DOHH2 (cell line): ENCODE results near the gene SIRT6.
"Not testable (repeated sequence)": the region's sequence is repeated elsewhere in the genome, so short reads cannot be mapped to it uniquely, and the experiment has no call there.

Experiments used
- H3F3A ChIP-seq: fragments of 200-600 bp; sonication (generic), shearing (Covaris generic); 2 replicates; pipeline ENCODE4 v1.6.0; 2016; ENCODE audit warnings: antibody characterized with exemption, mild to moderate bottlenecking; ENCODE audit not compliant: control insufficient read depth, insufficient read depth
- H3K27ac ChIP-seq: fragments of 200-600 bp; sonication (generic); 2 replicates; pipeline ENCODE4 v1.5.1; 2014; ENCODE audit warnings: low read depth, mild to moderate bottlenecking, low read length, moderate library complexity
- H3K27me3 ChIP-seq: fragments of 200-600 bp; sonication (generic); 2 replicates; pipeline ENCODE4 v1.6.1; 2014; ENCODE audit warnings: mild to moderate bottlenecking, low read length, mixed read lengths; ENCODE audit not compliant: control insufficient read depth
- H3K36me3 ChIP-seq: fragments of 200-600 bp; sonication (generic); 2 replicates; pipeline ENCODE4 v1.6.1; 2014; ENCODE audit warnings: mild to moderate bottlenecking, low read length, moderate library complexity, mixed read lengths; ENCODE audit not compliant: control insufficient read depth
- H3K4me1 ChIP-seq: fragments of 200-600 bp; sonication (generic); 2 replicates; pipeline ENCODE4 v1.6.1; 2014; ENCODE audit warnings: mild to moderate bottlenecking, low read length, mixed read lengths; ENCODE audit not compliant: control insufficient read depth
- H3K4me2 ChIP-seq: fragments of 200-600 bp; sonication (generic); 2 replicates; pipeline ENCODE4 v1.6.0; 2014; ENCODE audit warnings: mild to moderate bottlenecking, low read length, moderate library complexity
- H3K4me3 ChIP-seq: fragments of 200-600 bp; sonication (generic); 2 replicates; pipeline ENCODE4 v1.5.1; 2014; ENCODE audit warnings: mild to moderate bottlenecking, low read length, mixed read lengths
- H3K79me2 ChIP-seq: fragments of 200-600 bp; sonication (generic); 2 replicates; pipeline ENCODE4 v1.6.1; 2014; ENCODE audit warnings: mild to moderate bottlenecking, low read length, mixed read lengths; ENCODE audit not compliant: control insufficient read depth
- H3K9me2 ChIP-seq: fragments of 200-600 bp; sonication (generic); replicated peaks from 2 replicates; pipeline ENCODE4 v1.6.1; 2014; ENCODE audit warnings: mild to moderate bottlenecking, low read length, mixed read lengths; ENCODE audit not compliant: control insufficient read depth
- H3K9me3 ChIP-seq: fragments of 200-600 bp; sonication (generic); 2 replicates; pipeline ENCODE4 v1.6.1; 2014; ENCODE audit warnings: antibody characterized with exemption, low read length, mixed read lengths; ENCODE audit not compliant: control insufficient read depth, insufficient read depth
- H4K20me1 ChIP-seq: fragments of 200-600 bp; sonication (generic); 2 replicates; pipeline ENCODE4 v1.6.0; 2014; ENCODE audit warnings: low read depth, mild to moderate bottlenecking, antibody characterized with exemption, low read length, moderate library complexity; ENCODE audit not compliant: control insufficient read depth, insufficient read depth
- EZH2phosphoT487 ChIP-seq: fragments of 200-600 bp; sonication (generic); IDR thresholded peaks from 2 replicates; pipeline ENCODE4 v1.6.1; 2017; ENCODE audit warnings: borderline replicate concordance, mild to moderate bottlenecking, antibody characterized with exemption, low read length, moderate library complexity, mixed read lengths
- TF ChIP-seq, protein P1 (sequence below): fragments of 200-600 bp; sonication (generic); IDR thresholded peaks from one replicate; pipeline ENCODE4 v1.5.1; 2014; ENCODE audit warnings: antibody characterized with exemption, mild to moderate bottlenecking, low read depth, low read length; ENCODE audit not compliant: poor library complexity, severe bottlenecking

SIRT6 gene

DNA sequence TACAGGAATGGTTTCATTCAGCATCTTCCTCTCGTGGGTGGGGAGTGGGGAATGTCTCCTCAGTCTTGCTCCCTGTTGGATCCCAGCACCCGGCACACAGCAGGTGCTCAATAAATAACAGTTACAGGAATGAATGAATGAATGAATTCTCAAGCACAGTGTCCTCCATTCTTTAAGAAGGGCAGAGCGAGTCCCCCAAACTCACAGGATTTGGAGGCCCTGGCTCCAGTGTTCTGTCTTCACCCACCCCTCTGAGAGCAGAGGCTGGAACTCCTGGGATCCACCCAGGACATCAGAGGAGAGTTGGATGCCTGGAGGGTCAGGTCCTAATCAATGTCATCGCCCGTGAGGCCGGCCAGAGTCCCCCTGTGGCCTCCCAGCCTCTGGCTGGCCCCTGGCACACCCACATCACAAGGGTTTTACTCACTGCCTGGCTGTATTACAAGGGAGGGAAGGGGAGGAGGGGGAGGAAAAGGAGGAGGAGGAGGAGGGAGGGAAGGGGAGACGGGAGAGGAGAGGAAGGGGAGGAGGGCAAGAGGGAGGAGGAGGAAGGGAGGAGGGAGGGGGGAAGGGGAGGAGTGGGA is 37.6 kb downstream of the SIRT6 start:
- Histone ChIP-seq H4K20me1 (no peaks in the 10 kb centered on the region), H3K79me2 (no peaks in the 10 kb centered on the region), H3K27ac (no peak overlapping the region), H3K36me3 (no peaks in the 10 kb centered on the region), H3K9me3 (no peaks in the 10 kb centered on the region), H3F3A (no peaks in the 10 kb centered on the region), H3K27me3 (peaks cover 11% of the 10 kb centered on the region), H3K4me1 (peaks cover 13% of the 10 kb centered on the region), H3K9me2 (no peaks in the 10 kb centered on the region), H3K4me2 (no peak overlapping the region), H3K4me3 (no peak overlapping the region)
- TF ChIP-seq, protein P1, sequence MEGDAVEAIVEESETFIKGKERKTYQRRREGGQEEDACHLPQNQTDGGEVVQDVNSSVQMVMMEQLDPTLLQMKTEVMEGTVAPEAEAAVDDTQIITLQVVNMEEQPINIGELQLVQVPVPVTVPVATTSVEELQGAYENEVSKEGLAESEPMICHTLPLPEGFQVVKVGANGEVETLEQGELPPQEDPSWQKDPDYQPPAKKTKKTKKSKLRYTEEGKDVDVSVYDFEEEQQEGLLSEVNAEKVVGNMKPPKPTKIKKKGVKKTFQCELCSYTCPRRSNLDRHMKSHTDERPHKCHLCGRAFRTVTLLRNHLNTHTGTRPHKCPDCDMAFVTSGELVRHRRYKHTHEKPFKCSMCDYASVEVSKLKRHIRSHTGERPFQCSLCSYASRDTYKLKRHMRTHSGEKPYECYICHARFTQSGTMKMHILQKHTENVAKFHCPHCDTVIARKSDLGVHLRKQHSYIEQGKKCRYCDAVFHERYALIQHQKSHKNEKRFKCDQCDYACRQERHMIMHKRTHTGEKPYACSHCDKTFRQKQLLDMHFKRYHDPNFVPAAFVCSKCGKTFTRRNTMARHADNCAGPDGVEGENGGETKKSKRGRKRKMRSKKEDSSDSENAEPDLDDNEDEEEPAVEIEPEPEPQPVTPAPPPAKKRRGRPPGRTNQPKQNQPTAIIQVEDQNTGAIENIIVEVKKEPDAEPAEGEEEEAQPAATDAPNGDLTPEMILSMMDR = no peak
- TF ChIP-seq EZH2phosphoT487 = no peak

DNA sequence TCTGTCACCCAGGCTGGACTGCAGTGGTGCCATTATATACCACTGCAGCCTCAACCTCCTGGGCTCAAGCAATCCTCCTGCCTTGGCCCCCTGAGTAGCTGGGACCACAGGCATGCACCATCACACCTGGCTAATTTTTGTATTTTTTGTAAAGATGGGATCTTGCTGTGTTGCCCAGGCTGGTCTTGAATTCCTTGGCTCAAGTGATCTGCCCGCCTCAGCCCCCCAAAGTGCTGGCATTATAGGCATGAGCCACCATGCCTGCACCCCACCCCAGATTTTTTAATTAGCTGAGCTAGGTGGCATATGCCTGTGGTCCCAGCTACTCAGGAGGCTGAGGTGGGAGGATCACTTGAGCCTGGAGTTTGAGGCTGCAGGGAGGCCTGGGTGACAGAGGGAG is 39.4 kb downstream of the SIRT6 start:
- not testable (repeated sequence) for H3K9me2 ChIP-seq, H3F3A ChIP-seq, H3K36me3 ChIP-seq, H4K20me1 ChIP-seq, H3K4me2 ChIP-seq, H3K27ac ChIP-seq, H3K4me3 ChIP-seq, H3K79me2 ChIP-seq, H3K27me3 ChIP-seq, H3K9me3 ChIP-seq
- H3K4me1 ChIP-seq = peaks cover 14% of the 10 kb centered on the region

DNA sequence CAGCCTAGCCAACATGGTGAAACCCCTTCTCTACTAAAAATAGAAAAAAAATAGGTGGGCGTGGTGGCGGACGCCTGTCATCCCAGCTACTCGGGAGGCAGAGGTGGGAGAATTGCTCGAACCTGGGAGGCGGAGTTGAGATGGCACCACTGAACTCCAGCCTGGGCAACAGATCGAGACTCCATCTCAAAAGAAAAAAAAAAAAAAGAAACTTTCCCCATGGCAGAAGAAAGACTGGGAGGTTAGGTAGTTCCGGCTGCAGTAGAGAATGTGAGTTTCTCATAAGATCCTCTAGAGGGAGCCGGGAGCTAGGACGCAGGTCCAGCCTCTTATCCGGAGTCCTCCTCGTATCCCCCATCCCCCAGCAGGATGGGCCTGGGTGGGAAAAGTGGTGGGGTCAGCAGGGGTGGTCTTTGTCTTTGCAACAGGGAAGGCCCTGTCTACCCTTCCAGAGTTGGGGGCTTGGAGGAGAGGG is 42.1 kb downstream of the SIRT6 start:
- Histone ChIP-seq H3K4me1 (peaks cover 14% of the 10 kb centered on the region), H3K4me2 (peak overlapping the region; percentile 45), H3K27ac (no peak overlapping the region)

DNA sequence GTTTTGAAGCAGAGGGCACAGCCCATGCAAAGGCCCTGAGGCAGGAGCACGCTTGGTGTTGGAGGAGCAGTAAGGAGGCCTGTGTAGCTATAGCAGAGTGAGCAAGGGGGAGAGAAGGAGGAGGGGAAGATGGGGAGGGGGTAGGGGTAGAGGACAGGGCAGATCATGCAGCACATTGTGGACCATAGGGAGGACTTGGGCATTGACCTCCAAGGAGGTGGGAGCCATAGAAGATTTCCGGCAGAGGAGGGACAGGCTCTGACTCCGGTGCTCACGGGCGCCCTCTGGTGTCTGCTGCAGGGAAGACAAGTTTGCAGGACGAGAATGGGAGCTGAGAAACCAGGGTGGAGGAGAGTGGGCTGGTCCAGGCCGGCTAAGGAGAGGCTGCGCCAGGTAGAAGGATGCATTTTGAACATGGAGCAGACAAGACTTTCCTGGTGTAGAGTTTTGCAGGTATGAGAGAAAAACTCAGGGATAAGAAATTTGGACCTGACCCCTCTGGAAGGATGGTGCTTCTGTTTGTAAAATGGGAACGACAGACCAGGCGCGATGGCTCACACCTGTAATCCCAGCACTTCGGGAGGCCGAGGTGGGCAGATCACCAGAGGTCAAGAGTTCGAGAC is 42.6 kb downstream of the SIRT6 start:
- Histone ChIP-seq H3K4me1 (peaks cover 14% of the 10 kb centered on the region), H3K36me3 (no peaks in the 10 kb centered on the region), H3K4me3 (peak overlapping the region; percentile 27), H3K4me2 (peak overlapping the region; percentile 45), H3F3A (no peaks in the 10 kb centered on the region), H3K27ac (no peak overlapping the region), H4K20me1 (no peaks in the 10 kb centered on the region), H3K27me3 (peaks cover 2% of the 10 kb centered on the region), H3K79me2 (no peaks in the 10 kb centered on the region), H3K9me2 (no peaks in the 10 kb centered on the region), H3K9me3 (no peaks in the 10 kb centered on the region)
- no peak for TF ChIP-seq EZH2phosphoT487
- TF ChIP-seq, protein P1 = peak; percentile 85

More for the DNA sequence above, 42.1 kb downstream of the SIRT6 start:
- Histone ChIP-seq H3F3A (no peaks in the 10 kb centered on the region), H3K27me3 (peaks cover 4% of the 10 kb centered on the region), H3K36me3 (no peaks in the 10 kb centered on the region), H3K9me3 (no peaks in the 10 kb centered on the region), H3K79me2 (no peaks in the 10 kb centered on the region), H4K20me1 (no peaks in the 10 kb centered on the region), H3K4me3 (peak overlapping the region; percentile 27), H3K9me2 (no peaks in the 10 kb centered on the region)
- no peak for TF ChIP-seq EZH2phosphoT487
- TF ChIP-seq, protein P1 = no peak
